ENCODE results near the gene ROBO4. TPM values are rescaled to one million over a fixed set of nuclear protein-coding genes. Genes with fewer than 3 reads are reported as not detected.

ROBO4 gene
- total RNA-seq, 2 donors from 2014 or later = 13.2 to 21.4 TPM

GRCh38 chr11:124872741-124873140 lies 24.9 kb downstream of the ROBO4 start:
- intact Hi-C loops (cut with DNase I) = no loop called here
- ATAC-seq = no peak
- no peak for TF ChIP-seq CTCF (IDR thresholded peaks at IDR 0.05)
- no peak for TF ChIP-seq POLR2A (IDR thresholded peaks at IDR 0.05)

GRCh38 chr11:124872280-124872679 lies 25.4 kb downstream of the ROBO4 start:
- H3K27ac ChIP-seq = no peak overlapping the region
- H3K36me3 ChIP-seq (replicated peaks in 1 of 2; ENCODE audit: insufficient read depth in 1 of 2, low read depth in 2 of 2) = no peaks in the 10 kb centered on the region
- DNase-seq (no peak), ATAC-seq (no peak)
- TF ChIP-seq CTCF (IDR thresholded peaks at IDR 0.05) (no peak), POLR2A (IDR thresholded peaks at IDR 0.05) (no peak)
- H3K4me1 ChIP-seq = peaks cover 28% of the 10 kb centered on the region
- intact Hi-C loops (cut with DNase I) = no loop called here
- no peaks in the 10 kb centered on the region for H3K9me3 ChIP-seq
- H3K4me3 ChIP-seq = no peak overlapping the region
- 27 to 48% methylated on average over 4 to 8 of the region's 8 CpGs for WGBS, 2 donors
- H3K27me3 ChIP-seq = peaks cover 0 to 26% of the 10 kb centered on the region in 2 donors

More at GRCh38 chr11:124872741-124873140, 24.9 kb downstream of the ROBO4 start:
- peaks cover 30% of the 10 kb centered on the region for H3K4me1 ChIP-seq
- WGBS, 2 donors = 20 to 22% methylated on average over 8 to 9 of the region's 9 CpGs
- H3K36me3 ChIP-seq (replicated peaks in 1 of 2; ENCODE audit: insufficient read depth in 1 of 2, low read depth in 2 of 2) = no peaks in the 10 kb centered on the region
- H3K4me3 ChIP-seq = no peak overlapping the region
- no peaks in the 10 kb centered on the region for H3K9me3 ChIP-seq
- no peak for DNase-seq
- H3K27me3 ChIP-seq = peaks cover 0 to 26% of the 10 kb centered on the region in 2 donors
- no peak overlapping the region for H3K27ac ChIP-seq

GRCh38 chr11:124870430-124870829 lies 27.2 kb downstream of the ROBO4 start:
- no peak for ATAC-seq

GRCh38 chr11:124869856-124870387 lies 27.7 kb downstream of the ROBO4 start:
- intact Hi-C loops (cut with DNase I) = no loop called here
- Histone ChIP-seq H3K9me3 (no peaks in the 10 kb centered on the region), H3K4me1 (peaks cover 28% of the 10 kb centered on the region), H3K27me3 (peaks cover 0 to 43% of the 10 kb centered on the region in 2 donors), H3K4me3 (no peak overlapping the region), H3K27ac (no peak overlapping the region), H3K36me3 (replicated peaks in 1 of 2; ENCODE audit: insufficient read depth in 1 of 2, low read depth in 2 of 2) (no peaks in the 10 kb centered on the region)
- no peak for TF ChIP-seq CTCF (IDR thresholded peaks at IDR 0.05)
- TF ChIP-seq POLR2A (IDR thresholded peaks at IDR 0.05) = no peak
- ATAC-seq (no peak), DNase-seq (no peak)
- WGBS, 2 donors = 43 to 54% methylated on average over 13 to 14 of the region's 14 CpGs

More at GRCh38 chr11:124870430-124870829, 27.2 kb downstream of the ROBO4 start:
- Histone ChIP-seq H3K36me3 (replicated peaks in 1 of 2; ENCODE audit: insufficient read depth in 1 of 2, low read depth in 2 of 2) (no peaks in the 10 kb centered on the region), H3K27ac (no peak overlapping the region), H3K9me3 (no peaks in the 10 kb centered on the region), H3K27me3 (peaks cover 0 to 43% of the 10 kb centered on the region in 2 donors), H3K4me1 (peaks cover 24% of the 10 kb centered on the region), H3K4me3 (no peak overlapping the region)
- WGBS, 2 donors = 40 to 44% methylated on average over 7 of the region's 7 CpGs
- DNase-seq = no peak
- intact Hi-C loops (cut with DNase I) = no loop called here
- no peak for TF ChIP-seq CTCF (IDR thresholded peaks at IDR 0.05)
- no peak for TF ChIP-seq POLR2A (IDR thresholded peaks at IDR 0.05)

- ATAC-seq (no peak), DNase-seq (no peak)
- Histone ChIP-seq H3K27ac (no peak overlapping the region), H3K27me3 (peaks cover 0 to 44% of the 10 kb centered on the region in 2 donors), H3K4me3 (no peak overlapping the region), H3K36me3 (replicated peaks in 1 of 2; ENCODE audit: insufficient read depth in 1 of 2, low read depth in 2 of 2) (no peaks in the 10 kb centered on the region), H3K4me1 (peaks cover 31% of the 10 kb centered on the region), H3K9me3 (no peaks in the 10 kb centered on the region)
- 3 to 5% methylated on average over 15 to 16 of the region's 16 CpGs for WGBS, 2 donors
- no peak for TF ChIP-seq POLR2A (IDR thresholded peaks at IDR 0.05)
- TF ChIP-seq CTCF (IDR thresholded peaks at IDR 0.05) = no peak
- intact Hi-C loops (cut with DNase I) = no loop called here
Observed at GRCh38 chr11:124869331-124869730, 28.3 kb downstream of the ROBO4 start.
